ENCODE results near the gene BTK.
A peak's percentile ranks its signal among the peaks of the same experiment; 100 is the strongest.

The BTK gene

GRCh38 chrX:101394372-101394771 is 8.4 kb upstream of the BTK start:
- FAIRE-seq: no peak

GRCh38 chrX:101393530-101394305 is 7.7 kb upstream of the BTK start:
- no peak for DNase-seq (ENCODE audit: insufficient read length, low spot score)
- FAIRE-seq: no peak

More at GRCh38 chrX:101394372-101394771, 8.4 kb upstream of the BTK start:
- DNase-seq (ENCODE audit: insufficient read length, low spot score): no peak

DNA sequence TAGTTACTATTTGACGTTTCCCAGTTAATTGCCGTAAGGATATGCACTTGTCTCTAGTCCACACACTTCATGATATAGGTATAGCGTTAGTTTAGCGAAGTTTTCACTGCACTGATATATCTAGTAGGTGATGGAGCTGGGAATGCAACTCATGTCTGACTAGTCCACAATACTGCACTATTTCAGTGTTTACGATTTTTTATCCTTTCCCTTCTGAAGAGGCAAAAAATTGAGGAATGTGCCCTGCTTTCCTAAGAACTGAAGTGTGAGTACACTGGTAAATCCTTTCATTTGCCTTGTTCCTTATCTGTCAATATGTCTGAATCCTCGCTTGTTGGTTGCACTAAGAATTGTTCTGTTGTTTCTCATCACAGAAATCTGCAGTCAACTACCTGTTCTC is 5.8 kb upstream of the BTK start:
- FAIRE-seq (no peak), DNase-seq (ENCODE audit: insufficient read length, low spot score) (no peak)

DNA sequence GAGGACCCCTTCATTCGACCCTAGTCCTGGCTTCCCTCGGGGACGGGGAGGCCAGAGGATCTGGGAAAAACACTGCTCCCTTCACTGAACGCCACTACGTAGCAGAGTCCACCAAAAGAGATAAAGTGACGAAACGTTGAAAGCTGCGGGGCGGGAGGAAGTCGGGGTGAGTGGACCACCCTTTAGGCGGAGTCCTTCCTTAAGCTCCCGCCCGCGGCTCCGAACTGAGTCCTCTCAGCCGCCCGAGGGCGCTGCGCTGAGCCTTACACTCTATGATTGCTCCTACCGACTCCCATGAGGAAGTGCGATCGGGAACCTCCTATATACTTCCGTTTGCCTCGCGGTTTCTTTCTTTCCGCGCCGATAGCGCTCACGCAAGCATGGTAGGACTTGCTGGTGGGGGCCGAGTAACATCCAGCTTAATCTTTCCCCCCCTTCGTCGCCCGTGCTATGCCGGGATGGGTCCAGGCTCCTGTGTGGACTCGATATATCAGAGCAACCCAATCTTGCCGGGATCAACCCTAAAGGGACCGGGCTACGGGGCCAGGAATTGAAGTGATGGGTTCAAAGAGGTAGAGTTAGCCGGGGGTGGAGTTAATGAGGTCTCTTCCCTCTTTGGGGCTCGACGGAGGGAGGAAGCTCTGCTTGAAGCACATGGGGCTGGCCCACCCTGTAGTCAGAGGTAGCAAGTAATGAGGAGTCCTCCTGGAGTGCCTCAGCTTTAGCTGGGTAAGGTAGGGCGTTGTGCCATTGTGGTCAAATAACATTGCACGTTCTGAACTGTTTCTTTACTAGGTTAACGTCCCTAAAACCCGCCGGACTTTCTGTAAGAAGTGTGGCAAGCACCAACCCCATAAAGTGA is 4.9 kb upstream of the BTK start, which contains the start of gene RPL36A:
RPL36A (plus strand) TSS at position 348 of the 862 bp plus-strand sequence; CDS start at position 381, 33 bp downstream.
- DNase-seq (ENCODE audit: insufficient read length, low spot score): peak; percentile 62
- FAIRE-seq: no peak

DNA sequence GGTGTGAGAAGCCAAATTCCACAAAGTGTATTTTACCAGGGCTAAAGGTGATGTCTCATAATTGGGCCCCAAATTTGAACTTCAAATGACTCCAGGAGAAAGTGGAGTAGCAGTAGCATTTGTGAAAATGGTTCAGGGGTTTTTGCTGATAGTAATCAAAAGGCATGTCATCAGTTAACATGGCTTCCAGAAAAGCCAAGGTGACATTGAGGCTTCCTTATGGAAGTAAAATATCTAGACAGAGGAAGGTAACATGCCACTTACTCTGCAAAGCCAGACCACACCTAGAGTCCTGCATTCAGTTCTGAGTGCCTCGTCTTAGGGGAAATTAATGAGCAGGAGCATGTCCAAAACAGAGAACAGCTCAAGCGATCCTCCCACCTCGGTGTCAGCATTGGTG is 2.6 kb upstream of the BTK start:
- FAIRE-seq: no peak
- no peak for DNase-seq (ENCODE audit: insufficient read length, low spot score)

DNA sequence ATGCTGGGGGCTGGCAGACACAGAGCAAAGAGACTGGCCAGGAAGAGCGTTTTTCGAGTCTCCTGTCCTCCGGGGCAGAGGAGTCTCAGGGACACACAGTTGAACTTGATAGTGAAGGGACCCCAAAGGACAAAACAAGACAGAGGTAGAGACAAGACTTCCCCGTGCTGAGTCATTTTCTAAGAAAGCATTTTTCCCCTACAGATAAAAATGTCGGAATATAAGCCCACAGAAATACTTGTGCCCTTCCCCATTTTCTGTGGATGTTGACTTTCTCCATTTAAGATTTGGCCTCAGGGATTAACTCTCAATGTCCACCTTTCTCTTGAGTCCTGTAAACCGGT is 523 bp upstream of the BTK start:
- no peak for DNase-seq (ENCODE audit: insufficient read length, low spot score)
- no peak for FAIRE-seq

DNA sequence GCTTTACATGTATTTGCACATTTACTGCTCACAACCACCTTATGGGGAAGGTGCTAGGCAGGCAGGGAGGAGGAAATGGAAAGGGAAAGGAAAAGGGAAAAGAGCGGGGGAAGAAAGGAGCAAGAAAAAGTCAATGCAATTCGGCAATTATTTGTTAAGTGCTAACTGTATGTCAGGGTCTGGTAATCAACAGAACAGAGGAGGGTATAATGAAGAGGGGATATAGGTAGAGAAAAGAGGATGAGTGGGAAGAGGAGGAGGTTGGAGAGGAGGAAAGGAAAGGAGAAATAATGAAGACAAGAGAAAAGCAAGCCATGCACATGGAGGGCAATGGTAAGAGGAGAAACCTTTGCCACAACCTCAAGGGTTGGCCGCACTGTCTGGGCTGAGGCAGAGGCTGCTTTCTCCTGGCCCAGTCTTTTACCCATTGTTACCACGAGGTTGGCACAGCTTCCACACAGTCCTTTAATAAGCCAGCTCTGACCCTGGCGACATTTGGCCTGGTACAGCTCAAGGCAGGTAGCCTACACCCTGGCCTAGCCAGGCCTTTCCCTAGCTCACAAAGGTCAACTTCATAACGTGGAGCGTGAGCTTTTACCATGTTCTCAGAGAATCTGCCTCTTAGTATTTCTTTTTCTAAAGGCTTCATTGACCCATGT is 836 bp downstream of the BTK start:
- DNase-seq (ENCODE audit: insufficient read length, low spot score) (no peak), FAIRE-seq (no peak)

DNA sequence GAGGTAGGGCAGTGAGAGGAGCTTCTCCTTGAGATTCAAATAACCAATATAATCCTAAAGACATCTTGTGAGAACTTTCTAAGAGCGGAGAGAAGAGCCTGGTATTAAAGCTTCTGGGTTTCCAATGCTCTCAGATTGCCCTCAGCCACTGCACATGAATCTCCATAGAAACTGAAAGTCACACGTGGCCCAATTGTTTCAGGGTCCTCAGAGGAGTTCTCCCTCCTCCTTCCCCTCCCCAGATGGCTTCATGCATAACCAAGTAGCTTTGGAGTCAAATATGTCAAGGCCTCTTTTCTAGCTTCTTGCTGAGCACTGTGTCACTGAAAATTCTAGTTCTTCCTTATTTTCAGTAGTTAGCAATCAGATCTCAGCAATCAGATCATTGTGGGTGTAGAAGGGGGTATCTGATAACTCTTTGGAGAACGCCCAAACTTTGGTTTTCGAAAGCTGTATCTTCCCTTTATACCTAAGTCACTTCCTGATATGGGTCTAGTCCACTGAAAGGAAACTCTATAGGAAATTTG is 2.2 kb downstream of the BTK start:
- FAIRE-seq: no peak
- DNase-seq (ENCODE audit: insufficient read length, low spot score): no peak

GRCh38 chrX:101377547-101377946 is 8.4 kb downstream of the BTK start:
- DNase-seq (ENCODE audit: insufficient read length, low spot score): no peak
- FAIRE-seq: no peak

DNA sequence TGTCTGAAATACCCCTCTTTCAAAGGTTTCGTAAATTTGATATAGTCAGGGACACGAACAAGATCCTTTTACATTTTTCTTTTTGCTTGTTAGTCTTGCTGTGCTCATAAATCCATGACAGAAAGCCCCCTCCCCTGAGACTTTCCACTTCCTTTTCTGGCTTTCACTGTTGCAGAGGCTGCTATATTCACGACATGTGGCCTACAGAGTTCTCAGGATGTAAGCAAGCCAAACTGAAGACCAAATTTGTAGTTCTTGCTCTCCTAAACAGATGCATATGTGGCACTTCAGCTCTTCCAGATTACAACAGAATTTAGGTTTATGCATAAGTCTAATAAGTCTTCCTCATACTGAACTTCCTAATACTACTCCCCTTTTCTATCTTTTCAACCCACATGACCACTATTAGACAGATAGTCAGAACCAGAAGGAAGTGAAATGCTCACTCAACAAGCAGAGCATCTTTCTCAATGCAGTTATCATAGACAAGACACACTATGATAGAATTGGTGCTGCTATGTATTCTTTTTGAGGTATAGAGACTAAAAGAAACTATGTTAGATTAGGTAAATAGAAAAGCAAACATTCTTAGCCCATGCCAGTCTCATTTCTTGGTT is 15.0 kb downstream of the BTK start:
- DNase-seq (ENCODE audit: insufficient read length, low spot score): no peak
- FAIRE-seq: no peak

DNA sequence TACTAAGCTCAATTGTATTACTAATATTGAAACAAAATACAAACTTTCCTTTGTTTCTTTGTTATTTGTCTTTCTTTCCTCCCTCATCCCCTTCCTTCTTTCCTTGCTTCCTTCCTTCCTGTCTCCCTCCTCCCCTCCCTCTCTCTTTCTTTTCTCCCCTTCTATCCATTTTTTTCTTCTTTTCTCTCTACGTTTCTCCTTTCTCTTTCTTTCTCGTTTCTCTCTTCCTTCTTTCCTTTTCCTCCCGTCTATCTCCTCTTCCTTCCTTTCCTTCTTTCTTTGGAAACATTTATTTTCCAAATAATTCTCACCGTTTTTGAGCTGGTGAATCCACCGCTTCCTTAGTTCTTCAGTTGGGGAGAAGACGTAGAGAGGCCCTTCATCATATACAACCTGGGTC is 16.3 kb downstream of the BTK start:
- DNase-seq (ENCODE audit: insufficient read length, low spot score): no peak

DNA sequence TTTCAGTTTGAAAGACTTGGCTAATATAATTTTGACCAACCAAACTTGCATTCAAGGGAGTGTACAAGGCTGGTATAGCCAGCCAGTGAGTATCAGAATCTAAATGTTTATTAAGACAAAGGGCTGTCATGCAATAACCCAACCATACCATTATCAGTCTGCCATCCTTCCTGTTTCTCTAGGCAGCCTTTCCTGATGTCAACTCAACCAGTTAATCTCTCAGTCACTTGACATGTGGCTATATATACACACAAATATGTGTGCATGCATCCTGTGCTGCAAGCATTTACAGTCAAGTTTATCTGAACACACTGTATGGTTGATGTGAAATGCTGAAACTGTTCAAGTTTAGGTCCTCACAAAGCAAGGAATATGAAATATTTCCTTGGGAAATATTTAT is 17.2 kb downstream of the BTK start:
- no peak for DNase-seq (ENCODE audit: insufficient read length, low spot score)
- no peak for FAIRE-seq

More for the DNA sequence above, 16.3 kb downstream of the BTK start:
- FAIRE-seq: no peak

DNA sequence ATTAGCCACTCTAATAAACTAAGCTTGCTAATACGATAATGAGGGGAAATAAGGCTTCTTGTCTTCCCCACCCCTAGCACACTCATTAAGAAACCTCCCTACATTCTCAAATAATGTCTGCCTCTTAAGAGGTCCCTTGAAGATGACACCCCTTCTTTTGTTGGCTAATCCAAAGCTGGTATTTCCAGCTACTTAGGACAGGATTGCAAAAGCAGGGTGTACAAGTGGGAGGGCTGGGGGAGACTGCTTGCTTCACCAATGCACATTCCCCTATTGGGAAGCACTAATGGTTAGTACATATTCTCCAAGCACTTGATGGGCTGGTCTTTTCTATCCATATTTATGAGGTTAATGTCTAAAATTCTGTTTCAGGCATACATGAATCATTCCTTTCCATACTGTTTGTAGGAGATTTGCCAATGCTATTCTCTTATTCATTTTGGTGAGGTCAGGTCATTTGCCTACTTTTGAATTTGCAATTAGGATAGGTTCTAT is 20.6 kb downstream of the BTK start:
- DNase-seq (ENCODE audit: insufficient read length, low spot score) (no peak), FAIRE-seq (no peak)

DNA sequence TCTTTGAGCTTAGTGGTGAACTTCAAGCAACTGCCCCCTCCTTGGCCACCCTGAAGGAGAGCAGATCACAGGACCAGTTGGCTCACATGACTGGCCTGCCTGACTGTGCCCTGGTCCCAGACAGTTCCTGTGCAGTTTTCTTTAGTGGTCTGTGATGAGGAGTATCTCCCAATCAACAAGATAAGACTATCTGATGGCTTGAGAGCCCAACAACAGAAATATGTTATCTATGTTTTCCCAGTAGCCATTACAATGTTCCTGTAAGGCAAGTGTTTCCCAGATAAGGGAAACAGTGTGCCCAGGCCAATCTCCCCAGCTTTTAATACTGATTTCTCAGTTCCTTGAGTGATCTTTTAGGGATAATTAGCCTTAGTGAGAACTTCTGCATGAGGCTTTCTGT is 23.2 kb downstream of the BTK start:
- FAIRE-seq (no peak), DNase-seq (ENCODE audit: insufficient read length, low spot score) (no peak)

DNA sequence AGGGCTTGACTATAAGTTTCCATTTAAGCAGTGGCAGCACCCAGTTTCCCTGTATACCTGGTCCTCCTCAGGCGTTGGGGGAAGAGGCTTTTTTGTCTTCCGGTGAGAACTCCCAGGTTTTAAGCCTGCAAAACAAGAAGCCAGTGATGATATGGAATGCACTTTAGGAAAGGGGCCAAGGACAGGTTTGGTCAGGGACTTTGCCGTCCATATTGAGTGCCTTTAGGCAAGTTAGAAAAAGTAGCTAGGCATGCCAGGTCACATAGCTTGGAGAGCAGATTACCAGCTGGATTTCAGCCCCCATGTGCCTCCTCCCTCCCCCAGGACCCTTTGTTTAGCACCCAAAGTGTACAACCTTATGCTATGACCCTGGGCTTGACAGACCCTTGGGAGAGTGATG is 23.9 kb downstream of the BTK start:
- FAIRE-seq: no peak
- DNase-seq (ENCODE audit: insufficient read length, low spot score): no peak

DNA sequence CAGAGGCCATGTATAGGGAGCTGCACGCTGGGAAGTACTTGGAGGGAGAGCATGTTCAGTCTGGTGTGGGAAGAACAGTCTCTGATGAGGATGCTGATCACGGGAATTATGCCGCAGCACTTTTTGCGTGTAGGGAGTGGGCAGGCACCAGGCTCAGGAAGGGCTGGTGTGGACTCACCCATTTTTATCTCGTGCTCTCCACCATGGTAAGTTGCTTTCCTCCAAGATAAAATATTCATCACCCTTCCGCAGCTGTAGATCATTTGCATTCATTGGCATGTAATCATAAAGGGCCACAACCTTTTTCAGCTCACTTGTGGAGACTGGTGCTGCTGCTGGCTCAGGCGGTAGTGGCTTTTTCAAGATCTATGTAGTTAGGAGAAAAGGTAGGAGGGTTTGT is 25.6 kb downstream of the BTK start:
- FAIRE-seq: no peak
- DNase-seq (ENCODE audit: insufficient read length, low spot score): no peak

DNA sequence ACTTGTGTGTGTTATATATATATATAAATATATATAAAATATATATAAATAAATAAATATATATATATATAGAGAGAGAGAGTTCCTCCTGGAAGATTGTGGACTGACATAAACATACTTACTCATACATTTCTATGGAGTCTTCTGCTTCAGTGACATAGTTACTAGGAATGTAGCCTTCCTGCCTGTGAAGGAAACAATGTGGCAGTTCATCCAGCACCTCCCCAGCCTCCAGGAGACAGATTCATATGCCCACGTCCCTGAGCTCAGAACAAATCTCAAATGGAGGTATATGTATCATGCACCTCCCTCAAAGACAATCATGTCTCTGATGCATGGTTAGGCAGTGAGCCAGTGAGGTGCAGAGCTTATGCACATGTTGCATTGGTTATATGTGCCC is 26.0 kb downstream of the BTK start:
- DNase-seq (ENCODE audit: insufficient read length, low spot score): no peak
- FAIRE-seq: no peak

DNA sequence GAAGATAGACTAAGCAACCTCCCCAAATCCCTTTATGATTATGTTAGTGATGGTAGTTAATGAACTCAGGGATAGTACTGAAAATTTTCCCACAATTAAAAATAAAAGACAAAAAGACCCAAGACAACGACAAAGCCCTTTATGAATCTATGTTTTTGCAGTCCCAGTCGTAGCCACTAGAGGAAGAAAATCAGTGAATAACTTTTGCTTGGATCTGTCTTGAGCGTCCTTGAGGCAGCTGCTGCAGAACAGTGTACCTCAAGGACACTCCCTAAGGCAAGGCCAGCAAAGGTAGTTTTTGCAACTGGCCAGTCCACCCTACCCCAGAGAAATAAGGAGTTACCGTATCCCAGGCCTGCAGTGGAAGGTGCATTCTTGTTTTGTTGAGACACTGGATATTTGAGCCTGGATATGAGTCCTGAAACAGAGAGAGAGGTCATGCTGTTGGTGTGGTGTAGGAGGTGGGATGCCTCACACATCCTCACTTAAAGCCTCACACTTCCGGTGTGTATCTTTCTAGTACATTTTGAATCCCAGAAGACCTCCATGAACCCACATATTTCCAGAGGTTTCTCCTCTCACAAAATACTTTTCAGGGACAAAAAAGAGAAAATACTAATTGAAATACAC is 28.7 kb downstream of the BTK start:
- no peak for DNase-seq (ENCODE audit: insufficient read length, low spot score)
- no peak for FAIRE-seq

DNA sequence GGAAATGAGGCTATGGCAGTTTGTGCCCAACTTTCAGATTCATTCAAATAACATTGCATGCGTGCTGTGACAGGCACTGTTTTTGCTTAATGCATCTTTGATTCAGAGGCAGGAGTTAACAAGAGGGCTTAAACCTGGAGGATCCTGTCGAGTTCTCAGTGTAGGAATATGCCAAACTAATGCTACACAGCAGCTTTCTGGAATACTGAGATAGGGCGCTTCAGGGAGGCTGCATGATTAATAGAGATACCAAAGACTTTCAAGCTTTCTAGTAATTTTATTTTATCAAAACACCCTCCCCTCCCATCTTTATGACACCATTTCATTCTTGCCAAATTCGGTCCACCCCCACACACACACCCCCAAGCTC is 36.8 kb downstream of the BTK start:
- FAIRE-seq: no peak
- no peak for DNase-seq (ENCODE audit: insufficient read length, low spot score)

All from HTR-8/SVneo (cell line).